Dedifferentiated amniotic fluid mesenchymal stem cell (primary cell): ENCODE data around the gene CSMD2.

Source experiments
- DNase-seq: peaks from one replicate; pipeline ENCODE4 v3.0.0-alpha.2; 2016; ENCODE audit errors: extremely low spot score

The CSMD2 gene

DNA sequence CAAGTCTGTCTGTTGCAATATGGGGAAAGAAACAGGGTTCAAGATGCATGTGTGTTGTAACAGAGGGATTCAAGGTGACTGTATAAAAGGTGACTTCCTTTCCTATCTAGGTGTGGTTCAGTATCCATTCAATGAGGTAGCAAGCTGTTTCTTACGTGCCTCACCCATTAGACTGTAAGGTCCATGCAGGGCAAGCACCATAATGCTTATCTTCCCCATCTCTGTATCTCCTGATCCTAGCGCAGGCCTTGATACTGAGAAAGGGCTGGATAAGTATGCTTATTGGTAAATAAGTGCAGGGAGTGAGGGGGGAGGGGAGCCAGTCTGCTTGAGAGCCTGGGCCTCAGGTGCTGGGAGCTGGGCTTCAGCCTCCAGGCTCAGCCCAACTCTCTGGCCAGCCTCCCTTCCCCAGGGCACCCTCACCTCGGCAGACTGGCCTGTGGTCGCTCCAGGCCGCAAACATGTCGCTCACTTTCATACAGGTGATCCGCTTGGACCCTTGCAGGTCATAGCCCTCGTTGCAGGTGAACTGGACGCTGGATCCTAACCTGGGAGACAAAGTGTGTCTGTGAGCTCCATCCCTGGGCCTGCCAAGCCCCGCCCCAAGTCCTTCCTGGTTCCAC lies 345.6 kb downstream of the CSMD2 start:
- DNase-seq = no peak

GRCh38 chr1:33818071-33818470 lies 347.0 kb downstream of the CSMD2 start:
- no peak for DNase-seq

DNA sequence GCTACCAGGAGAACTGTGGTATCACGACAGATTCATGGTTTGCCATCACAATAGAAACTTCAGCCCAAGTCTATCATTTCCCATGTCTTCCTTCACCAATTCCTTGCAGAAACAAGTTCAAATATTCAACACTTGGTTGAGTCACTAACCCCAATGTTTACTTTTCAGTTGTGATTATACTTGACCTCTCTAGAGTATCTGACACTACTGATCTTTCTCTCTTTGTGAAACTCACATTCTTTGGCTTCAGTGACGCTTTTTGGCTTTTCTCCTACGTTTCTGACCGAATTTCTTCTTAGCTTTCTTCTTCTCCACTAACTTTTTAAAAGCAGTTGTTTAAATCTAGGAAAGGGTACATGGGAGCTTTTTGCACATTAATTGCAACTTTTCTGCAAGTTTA lies 350.0 kb downstream of the CSMD2 start:
- DNase-seq = no peak

- no peak for DNase-seq
These were observed 350.9 kb downstream of the CSMD2 start for GRCh38 chr1:33814166-33814565.

- DNase-seq = no peak
These were observed 354.5 kb downstream of the CSMD2 start for GRCh38 chr1:33810571-33810970.

- DNase-seq = no peak
These were observed 359.0 kb downstream of the CSMD2 start for GRCh38 chr1:33805988-33806387.

- no peak for DNase-seq
These were observed 362.8 kb downstream of the CSMD2 start for GRCh38 chr1:33802268-33802667.

DNA sequence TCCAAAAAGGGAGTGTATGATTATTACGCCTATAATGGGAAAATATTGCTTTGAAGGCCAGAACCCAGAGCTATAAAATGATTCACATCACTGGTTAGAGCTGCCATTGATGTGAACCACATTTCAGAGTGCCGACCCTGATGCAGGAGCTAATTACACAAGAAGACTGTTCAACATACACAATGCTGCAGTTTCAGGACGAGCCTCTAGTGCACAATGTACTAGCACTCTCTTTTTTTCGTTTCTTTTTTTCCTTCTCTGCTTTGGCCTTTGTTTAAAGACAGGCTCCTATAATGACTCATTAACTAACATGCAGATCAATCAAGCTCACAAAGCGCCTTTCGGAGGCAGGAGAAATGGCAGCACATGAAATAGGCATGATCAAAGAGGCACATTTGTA lies 367.2 kb downstream of the CSMD2 start:
- no peak for DNase-seq

GRCh38 chr1:33792651-33793050 lies 372.4 kb downstream of the CSMD2 start:
- DNase-seq = no peak

DNA sequence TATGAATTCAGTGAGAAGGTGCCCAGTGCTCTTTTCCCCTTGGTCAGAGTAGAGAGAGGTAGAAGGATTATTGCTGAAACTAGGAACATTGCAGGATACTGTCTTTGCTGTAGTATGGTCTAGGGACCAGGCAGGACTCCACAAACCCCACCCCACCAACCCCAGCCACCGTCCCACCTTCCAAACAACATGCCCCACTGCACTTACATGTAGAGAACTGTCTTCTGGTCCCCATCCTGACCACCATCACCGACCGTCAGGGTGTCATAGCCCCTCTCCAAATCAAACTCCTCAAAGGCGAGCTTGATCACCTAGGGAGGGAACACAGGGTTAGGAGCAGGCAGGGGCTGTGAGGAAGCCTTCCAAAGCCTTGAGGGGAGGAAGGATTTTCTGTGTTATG lies 372.8 kb downstream of the CSMD2 start:
- no peak for DNase-seq

DNA sequence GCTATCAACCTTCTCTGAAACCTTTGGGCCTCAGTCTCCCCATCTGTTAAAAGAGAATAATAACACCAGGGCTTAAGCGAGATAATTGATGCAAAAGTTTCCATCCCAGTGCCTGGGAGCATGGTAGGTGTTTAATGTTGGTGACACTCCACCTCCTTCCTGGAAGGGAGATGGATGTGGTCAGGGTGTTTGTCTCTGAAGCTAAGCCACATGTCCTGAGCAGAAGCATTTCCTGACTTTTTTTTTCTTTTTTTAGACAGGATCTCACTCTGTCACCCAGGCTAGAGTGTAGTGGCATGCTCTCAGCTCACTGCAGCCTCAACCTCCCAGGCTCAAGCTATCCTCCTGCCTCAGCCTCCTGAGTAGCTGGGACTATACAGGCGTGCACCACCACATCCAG lies 373.8 kb downstream of the CSMD2 start:
- no peak for DNase-seq

DNA sequence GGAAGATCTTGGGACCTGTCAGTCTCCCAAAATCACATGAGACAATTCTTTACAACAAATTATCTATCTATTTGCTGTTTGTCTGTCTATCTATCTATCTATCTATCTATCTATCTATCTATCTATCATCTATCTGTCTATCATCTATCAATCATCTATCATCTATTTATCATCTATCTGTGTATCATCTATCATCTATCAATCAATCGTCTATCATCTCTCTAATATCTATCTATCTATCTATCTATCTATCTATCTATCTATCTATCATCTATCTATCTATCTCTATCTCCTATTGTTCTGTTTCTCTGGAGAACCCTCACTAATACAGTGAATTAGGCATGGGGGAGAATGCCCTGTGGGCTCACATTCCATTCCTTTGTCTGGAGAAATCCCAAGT lies 374.5 kb downstream of the CSMD2 start:
- no peak for DNase-seq

DNA sequence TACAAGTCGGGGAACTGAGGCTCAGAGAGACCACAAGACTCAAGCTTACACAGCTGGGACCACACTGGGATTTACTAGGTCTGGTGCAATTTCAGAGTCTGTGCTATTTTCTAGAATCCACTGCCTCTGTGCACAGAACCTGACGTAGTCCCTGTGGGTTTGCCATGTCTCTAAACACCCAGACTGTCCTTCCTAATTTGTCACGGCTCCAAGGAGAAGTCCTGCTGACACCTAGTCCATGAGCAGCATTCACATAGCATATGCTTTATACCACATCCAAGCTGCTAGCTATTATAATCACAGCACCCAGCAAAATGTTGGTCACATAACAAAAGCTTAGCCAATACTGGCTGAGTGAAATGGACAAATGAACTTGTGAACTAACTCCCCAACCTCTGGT lies 380.2 kb downstream of the CSMD2 start:
- no peak for DNase-seq

DNA sequence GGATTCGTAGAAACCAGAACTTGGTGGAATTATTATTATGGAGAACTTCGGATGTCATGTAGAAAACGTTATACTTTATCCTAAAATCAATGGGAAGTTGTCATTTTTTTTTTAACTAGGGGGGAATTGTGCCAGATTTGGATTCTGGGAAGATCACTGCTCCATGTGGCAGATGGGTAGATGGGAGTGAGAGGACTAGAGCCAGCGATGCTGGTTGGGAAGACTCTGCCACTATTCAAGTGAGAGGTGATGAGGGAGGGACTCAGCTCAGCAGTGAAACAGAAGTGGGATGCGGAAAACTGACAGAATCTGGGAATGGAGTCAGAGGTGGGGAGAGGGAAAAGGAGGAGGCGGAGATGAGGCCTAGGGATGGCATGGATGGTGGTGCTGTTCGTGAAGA lies 382.3 kb downstream of the CSMD2 start:
- DNase-seq = no peak

- DNase-seq = no peak
These were observed 383.4 kb downstream of the CSMD2 start for GRCh38 chr1:33781652-33782051.

- no peak for DNase-seq
These were observed 387.7 kb downstream of the CSMD2 start for GRCh38 chr1:33777337-33777736.

GRCh38 chr1:33768821-33769220 lies 396.2 kb downstream of the CSMD2 start:
- no peak for DNase-seq

- DNase-seq = no peak
These were observed 396.9 kb downstream of the CSMD2 start for GRCh38 chr1:33768106-33768505.

GRCh38 chr1:33764149-33764548 lies 400.9 kb downstream of the CSMD2 start:
- no peak for DNase-seq

- DNase-seq = no peak
These were observed 401.6 kb downstream of the CSMD2 start for GRCh38 chr1:33763406-33763805.

DNA sequence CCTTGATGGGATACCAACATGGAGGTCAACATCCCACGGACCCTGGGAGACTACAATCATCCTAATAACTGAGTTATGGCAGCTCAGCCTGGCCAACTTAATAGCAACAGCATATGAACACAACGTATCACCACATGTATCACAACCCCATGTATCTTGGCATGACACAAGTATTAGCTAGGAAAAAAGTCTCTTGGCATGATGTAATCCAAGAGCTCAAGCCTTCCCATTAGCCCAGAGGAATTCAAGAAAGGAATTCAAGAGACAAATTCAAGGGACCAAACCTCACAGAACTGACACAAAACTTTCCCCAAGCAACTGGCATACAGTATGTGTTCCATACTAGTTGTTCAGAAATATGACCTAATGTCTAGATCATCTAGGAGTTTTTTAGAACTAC lies 402.1 kb downstream of the CSMD2 start:
- no peak for DNase-seq

DNA sequence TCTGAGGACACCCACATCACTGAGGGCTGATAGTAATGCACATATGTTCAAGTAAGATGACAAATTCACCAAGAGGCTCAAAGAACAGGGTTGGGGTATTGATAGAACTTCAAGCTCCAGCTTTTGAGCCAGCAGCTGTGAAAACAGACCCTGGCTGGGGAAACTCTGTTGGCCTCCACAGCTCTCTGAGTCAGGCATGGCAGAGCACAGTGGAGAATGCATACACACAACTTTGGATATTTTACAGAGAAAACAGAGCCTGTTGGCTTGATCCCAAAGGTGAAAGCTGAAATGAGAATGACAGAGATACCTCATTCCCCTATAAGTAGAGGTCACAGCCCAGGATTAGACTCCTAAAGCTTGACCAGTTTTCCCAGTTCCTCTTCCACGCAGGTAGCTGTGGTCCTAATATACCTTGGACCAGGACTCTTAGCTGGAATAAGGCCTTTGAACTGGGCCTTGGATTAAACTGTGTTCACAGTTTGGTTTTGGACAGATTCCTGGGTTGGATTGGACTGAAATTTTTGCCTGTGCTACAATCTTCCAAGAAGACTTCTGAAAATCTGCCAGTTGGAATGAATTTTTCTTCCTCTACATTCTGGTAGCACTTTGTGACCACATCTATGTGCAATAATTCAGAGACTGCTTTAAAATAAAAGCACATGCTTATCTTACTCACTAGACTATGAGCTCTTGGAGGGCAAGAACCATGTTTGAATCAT lies 402.8 kb downstream of the CSMD2 start:
- DNase-seq = no peak

- DNase-seq = no peak
These were observed 406.3 kb downstream of the CSMD2 start for GRCh38 chr1:33758698-33759097.
